Nephron progenitor cell (in vitro differentiated cells): ENCODE measurements around the gene MED16.

Experiments used
- DNase-seq: peaks from one replicate; pipeline ENCODE4 v3.0.0; 2021
- H3K27ac Mint-ChIP-seq: 2 replicates; pipeline ENCODE4 v1.8.0; 2021; ENCODE audit warnings: mild to moderate bottlenecking, moderate library complexity, mixed read lengths
- H3K27me3 Mint-ChIP-seq: 2 replicates; pipeline ENCODE4 v1.8.0; 2021; ENCODE audit warnings: mild to moderate bottlenecking, low read depth, mixed read lengths; ENCODE audit not compliant: poor library complexity
- H3K36me3 Mint-ChIP-seq: 2 replicates; pipeline ENCODE4 v1.8.0; 2021; ENCODE audit warnings: low read depth, mixed read lengths
- H3K4me1 Mint-ChIP-seq: 2 replicates; pipeline ENCODE4 v1.8.0; 2021; ENCODE audit warnings: mixed read lengths
- H3K4me3 Mint-ChIP-seq: 2 replicates; pipeline ENCODE4 v1.8.0; 2021; ENCODE audit warnings: mild to moderate bottlenecking, moderate library complexity, mixed read lengths
- H3K9me3 Mint-ChIP-seq: 2 replicates; pipeline ENCODE4 v1.8.0; 2021; ENCODE audit warnings: mild to moderate bottlenecking, moderate library complexity, mixed read lengths
- TF ChIP-seq, protein P1 (sequence below): fragments of 200-600 bp; sonication (generic); IDR thresholded peaks from 2 replicates; pipeline ENCODE4 v1.5.0; 2021; ENCODE audit warnings: antibody characterized with exemption

Gene MED16

DNA sequence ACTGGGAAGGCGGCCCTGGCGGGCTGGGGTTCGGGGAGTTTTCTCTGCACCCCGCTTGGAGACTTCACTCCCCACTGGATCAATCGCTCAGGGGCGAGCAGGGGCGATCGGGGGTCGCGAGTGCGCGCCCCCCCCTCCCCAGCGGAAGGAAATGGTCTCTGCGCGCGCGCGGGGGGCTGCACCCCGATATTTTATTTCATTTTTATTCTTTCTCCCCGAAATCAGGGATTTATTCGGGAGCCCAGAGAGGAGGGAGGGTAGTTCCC lies 33.3 kb upstream of the MED16 start:
- peaks cover 18% of the 10 kb centered on the region for H3K27me3 Mint-ChIP-seq
- H3K4me1 Mint-ChIP-seq, result peaks cover 20% of the 10 kb centered on the region
- peak overlapping the region; percentile 78 for H3K4me3 Mint-ChIP-seq
- DNase-seq, result no peak
- peaks cover 14% of the 10 kb centered on the region for H3K36me3 Mint-ChIP-seq
- TF ChIP-seq, protein P1, sequence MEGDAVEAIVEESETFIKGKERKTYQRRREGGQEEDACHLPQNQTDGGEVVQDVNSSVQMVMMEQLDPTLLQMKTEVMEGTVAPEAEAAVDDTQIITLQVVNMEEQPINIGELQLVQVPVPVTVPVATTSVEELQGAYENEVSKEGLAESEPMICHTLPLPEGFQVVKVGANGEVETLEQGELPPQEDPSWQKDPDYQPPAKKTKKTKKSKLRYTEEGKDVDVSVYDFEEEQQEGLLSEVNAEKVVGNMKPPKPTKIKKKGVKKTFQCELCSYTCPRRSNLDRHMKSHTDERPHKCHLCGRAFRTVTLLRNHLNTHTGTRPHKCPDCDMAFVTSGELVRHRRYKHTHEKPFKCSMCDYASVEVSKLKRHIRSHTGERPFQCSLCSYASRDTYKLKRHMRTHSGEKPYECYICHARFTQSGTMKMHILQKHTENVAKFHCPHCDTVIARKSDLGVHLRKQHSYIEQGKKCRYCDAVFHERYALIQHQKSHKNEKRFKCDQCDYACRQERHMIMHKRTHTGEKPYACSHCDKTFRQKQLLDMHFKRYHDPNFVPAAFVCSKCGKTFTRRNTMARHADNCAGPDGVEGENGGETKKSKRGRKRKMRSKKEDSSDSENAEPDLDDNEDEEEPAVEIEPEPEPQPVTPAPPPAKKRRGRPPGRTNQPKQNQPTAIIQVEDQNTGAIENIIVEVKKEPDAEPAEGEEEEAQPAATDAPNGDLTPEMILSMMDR, result no peak
- no peaks in the 10 kb centered on the region for H3K9me3 Mint-ChIP-seq
- H3K27ac Mint-ChIP-seq, result no peak overlapping the region

DNA sequence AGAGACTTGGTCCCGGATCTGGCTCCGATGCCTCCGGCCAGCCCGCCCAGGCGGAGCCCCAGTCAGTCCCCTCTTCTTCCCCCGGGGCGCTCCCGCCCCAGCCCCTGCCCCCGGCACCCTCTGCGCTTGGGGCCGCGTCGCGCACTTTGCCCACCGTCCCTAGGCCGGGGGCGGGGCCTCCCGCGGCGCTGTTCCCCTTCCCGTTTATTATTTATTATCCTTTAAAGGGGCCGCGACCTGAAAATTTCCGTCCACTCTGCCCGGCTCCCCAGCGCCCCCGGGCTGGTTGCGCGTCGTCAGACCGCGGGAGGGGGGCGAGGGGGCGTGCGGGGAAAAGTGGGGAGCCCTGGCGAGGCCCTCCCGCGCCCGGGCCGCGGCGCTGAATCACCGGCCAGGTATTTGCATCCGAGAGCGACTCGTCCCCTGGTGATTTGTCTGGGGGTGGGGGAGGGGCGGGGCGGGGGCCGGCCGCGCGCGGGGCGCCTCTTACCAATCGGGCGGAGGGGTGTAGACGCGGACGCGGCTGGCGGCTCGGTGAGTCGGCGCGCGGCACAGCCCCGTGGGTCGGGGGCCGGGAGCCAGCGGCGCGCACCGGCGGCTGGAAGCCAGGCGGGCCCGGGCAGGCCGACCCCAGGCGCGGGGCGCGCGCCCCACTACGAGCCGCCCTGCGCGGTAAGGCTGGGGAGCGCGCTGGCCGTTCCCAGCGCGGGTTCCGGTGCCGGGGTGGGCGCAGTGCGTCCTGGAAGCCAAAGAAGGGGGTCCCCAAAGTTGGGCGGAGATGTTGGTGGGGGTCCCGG lies 32.7 kb upstream of the MED16 start, which contains the start of gene ARID3A:
ARID3A (plus strand) TSS at position 510 of the 797 bp plus-strand sequence. CDS start 3,494 bp downstream, outside the sequence.
- peak; percentile 87 for DNase-seq
- peaks cover 20% of the 10 kb centered on the region for H3K4me1 Mint-ChIP-seq
- peaks cover 9% of the 10 kb centered on the region for H3K36me3 Mint-ChIP-seq
- H3K9me3 Mint-ChIP-seq, result no peaks in the 10 kb centered on the region
- H3K27ac Mint-ChIP-seq, result peak within 1 kb of the TSS; percentile 59
- peaks cover 23% of the 10 kb centered on the region for H3K27me3 Mint-ChIP-seq
- peak within 1 kb of the TSS; percentile 89 for H3K4me3 Mint-ChIP-seq
- TF ChIP-seq, protein P1, result no peak

DNA sequence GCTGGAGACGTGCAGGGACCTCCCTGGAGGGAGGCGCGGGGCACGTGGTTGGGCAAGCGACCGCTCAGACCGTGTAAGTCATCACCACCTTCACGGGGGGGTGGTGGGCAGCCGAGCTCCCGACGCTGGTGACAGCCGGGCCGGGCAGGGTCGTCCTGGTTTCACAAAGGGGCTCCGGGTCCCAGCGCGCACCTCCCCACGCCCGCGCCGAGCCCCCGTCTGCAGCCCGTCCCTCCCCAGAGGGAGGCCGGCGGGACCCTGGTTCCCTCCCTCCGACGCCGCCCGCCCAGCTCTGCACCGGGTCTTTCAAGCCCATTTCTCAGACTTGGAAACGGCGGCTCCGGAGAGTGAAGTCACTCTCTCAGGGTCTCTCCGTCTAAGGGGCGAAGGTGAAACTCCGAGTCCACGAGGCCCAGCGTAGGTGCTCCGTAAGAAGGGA lies 32.1 kb upstream of the MED16 start:
- peaks cover 20% of the 10 kb centered on the region for H3K4me1 Mint-ChIP-seq
- peaks cover 5% of the 10 kb centered on the region for H3K36me3 Mint-ChIP-seq
- H3K27ac Mint-ChIP-seq, result no peak overlapping the region

DNA sequence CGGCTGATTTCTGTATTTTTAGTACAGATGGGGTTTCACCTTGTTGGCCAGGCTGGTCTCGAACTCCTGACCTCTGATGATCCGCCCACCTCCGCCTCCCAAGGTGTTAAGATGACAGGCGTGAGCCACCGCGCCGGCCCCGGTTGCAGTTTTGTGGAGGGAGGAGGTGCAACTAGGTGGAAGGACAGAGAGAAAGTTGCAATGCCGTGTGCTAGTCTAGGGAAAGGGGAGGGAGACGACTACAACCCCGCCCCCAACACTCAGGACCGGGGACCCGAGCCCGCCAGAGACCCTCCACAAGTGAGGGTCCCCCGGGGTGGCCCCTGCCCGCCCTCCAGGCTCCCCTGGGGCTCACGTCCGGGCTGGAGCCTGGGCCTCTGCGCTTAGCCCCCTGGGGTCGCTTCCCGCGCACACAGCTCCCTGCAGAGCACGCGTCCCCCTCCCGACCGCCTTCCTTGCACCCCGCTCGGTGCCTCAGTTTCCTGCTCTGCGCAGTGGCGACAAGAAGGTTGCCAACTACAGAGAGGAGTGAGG lies 31.6 kb upstream of the MED16 start:
- Mint-ChIP-seq H3K4me1 (peaks cover 20% of the 10 kb centered on the region), H3K27ac (no peak overlapping the region), H3K9me3 (no peaks in the 10 kb centered on the region), H3K27me3 (peaks cover 28% of the 10 kb centered on the region), H3K4me3 (peak overlapping the region; percentile 69), H3K36me3 (no peaks in the 10 kb centered on the region)
- TF ChIP-seq, protein P1, result no peak
- DNase-seq, result no peak

More for the DNA sequence above, 32.1 kb upstream of the MED16 start:
- DNase-seq, result no peak
- peak overlapping the region; percentile 79 for H3K4me3 Mint-ChIP-seq
- peaks cover 28% of the 10 kb centered on the region for H3K27me3 Mint-ChIP-seq
- TF ChIP-seq, protein P1, result no peak
- no peaks in the 10 kb centered on the region for H3K9me3 Mint-ChIP-seq

DNA sequence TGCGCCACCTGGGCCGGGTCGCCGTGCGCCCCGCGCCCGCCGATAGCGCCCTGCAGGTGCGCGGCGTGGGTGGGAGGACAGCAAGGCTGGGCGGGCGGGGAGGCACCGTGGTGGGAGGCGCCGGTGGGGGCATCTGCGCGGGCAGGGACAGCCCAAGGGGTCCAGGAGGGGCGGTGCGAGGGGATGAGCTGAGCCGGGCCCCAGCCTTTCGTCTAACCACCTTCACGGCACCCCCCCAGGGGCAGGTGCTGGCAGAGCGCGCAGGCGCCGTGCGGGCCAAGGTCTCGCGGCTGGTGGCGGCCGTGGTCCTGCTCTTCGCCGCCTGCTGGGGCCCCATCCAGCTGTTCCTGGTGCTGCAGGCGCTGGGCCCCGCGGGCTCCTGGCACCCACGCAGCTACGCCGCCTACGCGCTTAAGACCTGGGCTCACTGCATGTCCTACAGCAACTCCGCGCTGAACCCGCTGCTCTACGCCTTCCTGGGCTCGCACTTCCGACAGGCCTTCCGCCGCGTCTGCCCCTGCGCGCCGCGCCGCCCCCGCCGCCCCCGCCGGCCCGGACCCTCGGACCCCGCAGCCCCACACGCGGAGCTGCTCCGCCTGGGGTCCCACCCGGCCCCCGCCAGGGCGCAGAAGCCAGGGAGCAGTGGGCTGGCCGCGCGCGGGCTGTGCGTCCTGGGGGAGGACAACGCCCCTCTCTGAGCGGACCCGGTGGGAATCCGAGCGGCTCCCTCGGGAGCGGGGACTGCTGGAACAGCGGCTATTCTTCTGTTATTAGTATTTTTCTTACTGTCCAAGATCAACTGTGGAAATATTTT lies 27.3 kb upstream of the MED16 start:
- H3K4me3 Mint-ChIP-seq, result peak overlapping the region; percentile 57
- H3K27me3 Mint-ChIP-seq, result peaks cover 56% of the 10 kb centered on the region
- TF ChIP-seq, protein P1, result no peak
- peaks cover 11% of the 10 kb centered on the region for H3K4me1 Mint-ChIP-seq
- H3K36me3 Mint-ChIP-seq, result no peaks in the 10 kb centered on the region
- DNase-seq, result peak; percentile 57
- H3K9me3 Mint-ChIP-seq, result no peaks in the 10 kb centered on the region
- no peak overlapping the region for H3K27ac Mint-ChIP-seq
